SW 1271 (cell line): ENCODE data around the gene GSC.
"Not testable (repeated sequence)": the region's sequence is repeated elsewhere in the genome, so short reads cannot be mapped to it uniquely, and the experiment has no call there.

Source experiments
- DNase-seq, 2 experiments: peaks; one replicate each; lab custom pipeline; 2025; lab: John Stamatoyannopoulos, UW

Gene GSC

DNA sequence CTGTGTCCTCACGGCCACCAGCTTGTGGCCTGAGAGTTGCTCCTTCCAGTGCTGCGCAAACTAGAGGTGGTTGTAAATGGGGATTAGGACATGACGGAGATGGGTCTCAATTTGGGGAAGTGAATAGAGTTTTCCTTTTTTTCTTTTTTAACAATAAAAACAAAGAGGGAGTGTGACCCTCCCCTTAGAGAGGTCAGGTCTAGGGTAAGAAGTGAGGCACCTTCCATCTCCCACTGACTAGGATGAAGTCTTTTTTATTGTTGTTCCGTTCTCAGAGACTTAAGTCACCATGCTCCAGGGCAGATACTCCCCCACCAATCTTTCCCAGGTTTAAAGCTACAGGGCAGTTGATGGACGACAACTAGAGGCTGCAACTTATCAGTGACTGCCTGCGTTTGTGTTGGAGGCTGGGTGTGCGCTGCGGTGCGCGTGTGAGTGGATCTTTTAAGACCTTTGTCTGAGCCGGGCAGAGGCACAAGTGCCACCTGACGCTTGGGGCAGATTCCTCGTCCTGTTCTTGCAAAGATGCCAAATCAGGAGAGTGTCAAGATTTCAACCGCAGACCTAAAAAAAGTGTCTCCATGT, 2.1 kb upstream of the GSC start:
- no peak for DNase-seq

- no peak for DNase-seq
Observed at GRCh38 chr14:94771158-94771905, 1.4 kb upstream of the GSC start.

- no peak for DNase-seq
Observed at GRCh38 chr14:94770815-94771157, 873 bp upstream of the GSC start.

GRCh38 chr14:94770251-94770749, 387 bp upstream of the GSC start:
- no peak for DNase-seq

DNA sequence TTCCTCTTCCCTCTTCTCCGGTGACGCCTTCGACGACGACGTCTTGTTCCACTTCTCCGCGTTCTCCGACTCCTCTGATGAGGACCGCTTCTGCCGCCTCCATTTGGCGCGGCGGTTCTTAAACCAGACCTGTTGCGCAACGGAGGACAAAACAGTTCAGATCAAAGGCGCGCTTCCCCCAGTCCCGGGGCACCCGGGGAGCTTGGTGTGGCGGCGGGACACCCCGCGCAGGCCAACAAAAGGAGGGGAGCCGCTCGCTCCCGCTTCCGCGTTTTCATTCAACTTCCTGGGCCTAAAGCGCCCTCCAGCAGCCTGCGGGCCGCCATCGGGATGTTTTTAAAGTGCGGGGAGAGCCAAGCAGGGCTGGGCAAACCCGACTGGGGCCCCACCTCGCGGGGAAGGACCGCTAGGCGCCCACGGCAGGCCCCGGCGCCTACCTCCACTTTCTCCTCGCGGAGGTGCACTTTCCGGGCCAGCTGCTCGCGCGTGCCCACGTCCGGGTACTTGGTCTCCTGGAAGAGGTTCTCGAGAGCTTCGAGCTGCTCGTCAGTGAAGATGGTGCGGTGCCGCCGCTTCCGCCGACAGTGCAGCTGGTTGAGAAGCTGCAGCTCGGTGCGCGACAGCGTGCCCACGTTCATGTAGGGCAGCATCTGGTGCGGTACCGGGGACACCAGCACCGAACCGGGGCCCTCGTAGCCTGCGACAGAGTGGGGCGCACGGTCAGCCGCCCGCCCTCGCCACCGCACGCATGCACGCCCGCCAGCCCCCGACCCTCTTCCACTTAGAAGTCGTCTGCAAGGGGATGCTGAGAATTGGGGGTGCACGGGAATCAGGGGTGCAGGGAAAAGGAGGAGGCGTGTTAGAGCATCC, 1.2 kb downstream of the GSC start:
- DNase-seq, result no peak

GRCh38 chr14:94768141-94768520, 1.8 kb downstream of the GSC start:
- no peak for DNase-seq

- no peak for DNase-seq
Observed at GRCh38 chr14:94767321-94767878, 2.5 kb downstream of the GSC start.

DNA sequence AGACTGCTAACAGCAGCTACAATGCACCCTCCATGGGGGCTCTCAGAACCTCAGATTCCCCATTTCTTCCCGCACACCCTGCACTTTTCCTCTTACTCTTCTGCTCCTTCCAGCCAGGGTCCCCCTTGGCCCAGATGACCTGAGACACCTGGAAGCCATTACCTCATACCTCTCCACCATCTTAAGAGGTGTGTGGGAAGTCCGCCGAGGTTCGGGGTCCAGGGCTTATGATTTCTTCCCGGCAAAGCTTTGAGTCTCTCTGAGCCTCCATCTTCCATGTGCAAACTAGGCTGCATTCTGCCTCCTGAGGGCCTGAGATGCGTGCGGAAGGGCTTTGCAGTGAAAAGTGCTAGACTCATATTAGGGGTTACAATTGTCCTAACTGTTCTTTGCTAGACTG, 5.3 kb downstream of the GSC start:
- no peak for DNase-seq

- no peak for DNase-seq
Observed at GRCh38 chr14:94762431-94762830, 7.5 kb downstream of the GSC start.

- no peak for DNase-seq
Observed at GRCh38 chr14:94761997-94762377, 7.9 kb downstream of the GSC start.

DNA sequence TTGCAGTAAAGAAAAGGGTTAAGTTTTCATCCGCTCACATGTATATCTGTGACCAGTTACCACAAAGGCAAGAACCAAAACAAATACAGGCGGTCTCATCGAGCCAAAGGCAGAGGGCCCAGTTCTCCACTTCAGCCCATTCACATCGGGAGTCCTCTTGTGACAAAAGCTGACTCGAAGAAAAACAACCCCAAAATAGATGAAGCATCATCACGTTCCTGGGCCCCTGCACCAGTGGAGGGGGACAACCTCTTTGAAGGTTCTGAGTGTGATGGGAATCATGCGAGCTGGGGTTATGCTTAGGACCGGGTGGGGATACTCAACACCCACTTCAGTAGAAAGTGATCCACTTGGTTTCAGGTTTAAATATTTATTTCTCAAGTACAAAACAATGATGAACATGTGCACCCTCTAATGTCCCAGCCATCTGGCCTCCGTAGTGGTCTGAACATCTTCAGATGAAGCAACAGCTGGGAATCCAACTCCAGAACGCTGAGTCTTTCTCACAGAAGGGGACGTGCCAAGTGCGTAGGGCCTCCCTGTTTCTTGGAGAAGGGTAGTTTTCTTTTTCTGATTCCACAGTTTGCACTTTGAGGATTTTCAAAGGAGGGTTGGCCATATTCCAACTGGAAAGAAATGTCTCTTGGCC, 8.4 kb downstream of the GSC start:
- no peak for DNase-seq

DNA sequence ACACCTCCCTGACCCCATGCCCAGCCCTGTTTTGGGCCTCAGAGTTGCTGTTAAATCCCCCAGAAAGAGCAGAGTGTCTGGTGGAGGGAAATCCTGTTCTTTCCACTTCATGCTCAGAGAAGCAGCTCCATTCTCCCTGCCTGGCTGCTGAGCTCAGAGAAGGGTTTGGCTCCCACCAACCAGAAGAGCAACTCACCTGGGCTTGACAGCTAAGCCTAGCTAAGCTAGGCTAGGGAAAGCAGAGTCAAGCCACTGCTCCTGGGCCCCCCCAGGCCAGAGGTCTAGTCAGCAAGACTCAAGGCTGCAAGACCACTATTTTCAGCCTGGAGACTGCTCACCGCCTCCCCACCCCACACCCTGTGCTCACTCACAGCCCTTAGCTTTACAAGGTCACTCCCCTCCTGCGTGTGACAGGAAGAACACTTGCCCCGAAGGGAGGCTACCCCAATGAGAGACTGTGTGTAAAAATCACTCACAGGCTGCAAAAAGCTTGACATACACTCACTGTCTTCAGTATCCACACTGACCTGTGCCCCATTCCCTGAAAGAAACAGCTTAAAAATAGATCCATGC, 13.5 kb downstream of the GSC start:
- DNase-seq, result no peak

- no peak for DNase-seq
Observed at GRCh38 chr14:94754391-94754942, 15.4 kb downstream of the GSC start.

GRCh38 chr14:94752591-94753436, 17.1 kb downstream of the GSC start:
- DNase-seq, result no peak

- no peak for DNase-seq
Observed at GRCh38 chr14:94751956-94752355, 18.0 kb downstream of the GSC start.

- no peak for DNase-seq
Observed at GRCh38 chr14:94751321-94751720, 18.6 kb downstream of the GSC start.

GRCh38 chr14:94750371-94750770, 19.5 kb downstream of the GSC start:
- no peak for DNase-seq

DNA sequence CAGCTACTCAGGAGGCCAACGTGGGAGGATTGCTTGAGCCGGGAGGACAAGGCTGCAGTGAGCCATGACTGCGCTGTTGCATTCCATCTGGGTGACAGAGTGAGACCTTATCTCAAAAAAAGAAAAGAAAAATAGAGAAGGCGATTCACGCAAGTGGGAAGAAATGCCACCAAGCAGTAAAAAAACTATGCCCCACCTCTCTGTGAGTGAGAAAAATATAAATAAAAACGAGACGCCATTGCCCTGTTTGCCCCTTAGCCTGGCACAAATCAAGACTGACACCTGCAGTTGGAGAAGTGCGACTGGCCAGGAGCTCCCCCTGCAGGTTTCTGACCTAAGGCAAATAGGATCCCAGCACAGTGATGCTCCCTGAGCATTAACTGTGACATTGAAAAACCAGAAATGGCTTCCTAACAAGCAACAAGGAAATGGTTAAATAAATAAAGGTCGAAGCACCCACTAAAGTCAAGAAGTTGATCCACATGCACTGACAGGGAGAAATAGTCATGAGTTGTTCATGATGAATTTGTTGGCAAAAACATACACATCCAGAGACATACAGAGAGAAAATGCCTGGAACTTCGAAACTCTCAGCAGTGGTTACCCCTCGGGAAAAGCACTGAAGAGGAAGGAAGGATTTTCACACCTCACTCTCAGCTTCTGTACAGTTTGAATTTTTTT, 21.1 kb downstream of the GSC start:
- peak in 1 of 2 experiments; percentile 50 for DNase-seq

DNA sequence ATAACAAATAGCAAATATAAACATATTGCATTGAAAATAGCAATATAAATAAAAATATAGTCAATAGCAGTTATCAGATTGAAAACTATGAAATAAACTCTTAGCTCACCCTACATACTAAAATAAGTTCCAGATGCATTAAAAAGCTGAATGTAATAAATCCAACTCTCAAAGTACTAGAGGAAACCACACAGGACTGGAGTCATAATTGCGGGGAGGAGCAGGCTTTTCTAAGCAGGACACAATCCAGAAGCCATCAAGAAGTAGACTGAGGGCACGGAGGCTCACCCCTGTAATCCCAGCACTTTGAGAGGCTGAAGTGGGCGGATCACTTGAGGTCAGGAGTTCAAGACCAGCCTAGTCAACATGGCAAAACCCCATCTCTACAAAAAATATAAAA, 22.2 kb downstream of the GSC start:
- no peak for DNase-seq

- not testable (repeated sequence) for DNase-seq
Observed at GRCh38 chr14:94747153-94747552, 22.8 kb downstream of the GSC start.
